GM21825 (cell line): ENCODE results near the gene ZNF530.

Experiments used
- ATAC-seq: cut with Tn5 transposase; IDR thresholded peaks from one replicate; pipeline ENCODE4 v1.9.1; 2021; ENCODE audit warnings: mild to moderate bottlenecking, moderate library complexity; ENCODE audit not compliant: unreplicated experiment

ZNF530 gene

GRCh38 chr19:57599761-57600383, at the start of gene ZNF530:
ZNF530 (plus strand) TSS chr19:57599885; CDS start chr19:57604346, 4,461 bp downstream.
- ATAC-seq = peak; percentile 98

- ATAC-seq = no peak
These were observed 47.3 kb upstream of the ZNF530 start for GRCh38 chr19:57552432-57552831.

- ATAC-seq = no peak
These were observed 42.0 kb upstream of the ZNF530 start for GRCh38 chr19:57557659-57558058.

- no peak for ATAC-seq
These were observed 41.2 kb upstream of the ZNF530 start for GRCh38 chr19:57558525-57558924.

- peak; percentile 30 for ATAC-seq
These were observed 40.7 kb upstream of the ZNF530 start for GRCh38 chr19:57559008-57559403.

- peak; percentile 96 for ATAC-seq
These were observed 40.2 kb upstream of the ZNF530 start, which contains the start of gene ZNF550 for GRCh38 chr19:57559404-57560025. ZNF550 (minus strand) TSS chr19:57559863; CDS start chr19:57559682, 181 bp downstream.

- ATAC-seq = no peak
These were observed 39.6 kb upstream of the ZNF530 start for GRCh38 chr19:57560049-57560491.

GRCh38 chr19:57563547-57563946, 36.1 kb upstream of the ZNF530 start:
- ATAC-seq = no peak

GRCh38 chr19:57566396-57567265, 33.1 kb upstream of the ZNF530 start:
- ATAC-seq = no peak

GRCh38 chr19:57570707-57571106, 29.0 kb upstream of the ZNF530 start:
- no peak for ATAC-seq

- ATAC-seq = no peak
These were observed 27.2 kb upstream of the ZNF530 start for GRCh38 chr19:57572415-57572947.

- ATAC-seq = no peak
These were observed 23.0 kb upstream of the ZNF530 start for GRCh38 chr19:57576661-57577060.

- ATAC-seq = peak; percentile 90
These were observed 21.0 kb upstream of the ZNF530 start, which contains the start of gene ZNF416 for GRCh38 chr19:57578487-57579205. ZNF416 (minus strand) TSS chr19:57578911; CDS start chr19:57578704, 207 bp downstream.

- ATAC-seq = no peak
These were observed 16.6 kb upstream of the ZNF530 start for GRCh38 chr19:57583104-57583520.

GRCh38 chr19:57583521-57584416, 15.9 kb upstream of the ZNF530 start, which contains the start of gene ZIK1:
ZIK1 (plus strand) TSS chr19:57584145; CDS start chr19:57584357, 212 bp downstream.
- ATAC-seq = peak; percentile 67

GRCh38 chr19:57587529-57587928, 12.2 kb upstream of the ZNF530 start:
- ATAC-seq = no peak

GRCh38 chr19:57599377-57599760, 316 bp upstream of the ZNF530 start:
- no peak for ATAC-seq

GRCh38 chr19:57606931-57607330, 7.2 kb downstream of the ZNF530 start:
- ATAC-seq = no peak

GRCh38 chr19:57611113-57611512, 11.4 kb downstream of the ZNF530 start:
- no peak for ATAC-seq
